Lower leg skin (tissue), 3 donors: ENCODE data around the gene SLC8A1.

Source experiments
- CTCF ChIP-seq, 3 donors: fragments of 450-650 bp; IDR thresholded peaks; one replicate each; pipeline ENCODE4 v1.5.1; 2016; ENCODE audit warnings: antibody characterized with exemption in 3 of 3, mild to moderate bottlenecking in 3 of 3, moderate library complexity in 2 of 3
- POLR2A ChIP-seq, 2 donors: fragments of 450-650 bp; IDR thresholded peaks; one replicate each; pipeline ENCODE4 v1.6.1; 2016 to 2017; ENCODE audit warnings: antibody characterized with exemption in 2 of 2, mild to moderate bottlenecking in 1 of 2, moderate library complexity in 1 of 2

- no peak for TF ChIP-seq POLR2A (IDR thresholded peaks at IDR 0.05)
- TF ChIP-seq CTCF (IDR thresholded peaks at IDR 0.05): no peak
These were observed 67.2 kb downstream of the SLC8A1 start for GRCh38 chr2:40384714-40385113.
